ENCODE measurements around the gene CSRP1. TPM values are rescaled to one million over a fixed set of nuclear protein-coding genes. Genes with fewer than 3 reads are reported as not detected.

Gene CSRP1
- total and polyA plus RNA-seq, 9 of the 15 experiments (the other 6 are each of a cell fraction or from before 2014, with no cell fraction given) = 6.8 to 39.4 (median 23.7) TPM

- no peaks in the 10 kb centered on the region for H3K36me3 ChIP-seq (ENCODE audit: control insufficient read depth, insufficient read depth, low read length)
- H3K9me1 ChIP-seq (ENCODE audit: control insufficient read depth, insufficient read depth, low read length) = peaks cover 3% of the 10 kb centered on the region
- no peak overlapping the region for H3K4me3 ChIP-seq
- intact Hi-C loops (cut with micrococcal nuclease) = no loop called here
- no TSS peak for BruUV-seq (replicated peaks)
- no peak overlapping the region for H3K4me2 ChIP-seq (ENCODE audit: insufficient read depth, low read length)
- no peak for ATAC-seq
- 3% methylated on average over 3 of the region's 3 CpGs for WGBS (ENCODE audit: insufficient coverage, low coverage, missing lambda C conversion rate)
- no peak for DNase-seq (ENCODE audit: extremely low read depth in 1 of 4, low spot score in 3 of 4)
- no peaks in the 10 kb centered on the region for H3K9me3 ChIP-seq (replicated peaks; ENCODE audit: control insufficient read depth, insufficient read depth, low read depth, low read length)
- ChIA-PET POLR2A (interaction anchor here (0.6 to 1.2 kb wide), 3 partner anchors 10 to 16 kb away, joined by 3 read pairs; no protein-coding TSS in a partner anchor), CTCF (ENCODE audit: low intra/inter-chr PET ratio) (interaction anchor here (0.5 kb wide), 1 partner anchor 46 kb away, joined by 3 read pairs; no protein-coding TSS in a partner anchor)
- peaks cover 8 to 23% of the 10 kb centered on the region in 2 experiments for H3K4me1 ChIP-seq (replicated peaks in 1 of 2; ENCODE audit: control insufficient read depth in 2 of 2, insufficient read depth in 2 of 2, low read length in 2 of 2)
- no peak overlapping the region for H3K27ac ChIP-seq (ENCODE audit: extremely low read depth, low read depth, low read length)
- TF ChIP-seq ZNF274 (IDR thresholded peaks at IDR 0.05; ENCODE audit: borderline replicate concordance, low read depth, low read length) (no peak), DLX4 (CRISPR knock-in tag; IDR thresholded peaks at IDR 0.05) (no peak), TSHZ1 (CRISPR knock-in tag; IDR thresholded peaks at IDR 0.05) (no peak), NRF1 (conservative IDR thresholded peaks at IDR 0.05 in 1 of 2, IDR thresholded peaks at IDR 0.05 in 1 of 2) (no peak), SMC3 (conservative IDR thresholded peaks at IDR 0.05; ENCODE audit: insufficient read depth, low read depth, low read length) (no peak)
- TF ChIP-seq, protein P1, sequence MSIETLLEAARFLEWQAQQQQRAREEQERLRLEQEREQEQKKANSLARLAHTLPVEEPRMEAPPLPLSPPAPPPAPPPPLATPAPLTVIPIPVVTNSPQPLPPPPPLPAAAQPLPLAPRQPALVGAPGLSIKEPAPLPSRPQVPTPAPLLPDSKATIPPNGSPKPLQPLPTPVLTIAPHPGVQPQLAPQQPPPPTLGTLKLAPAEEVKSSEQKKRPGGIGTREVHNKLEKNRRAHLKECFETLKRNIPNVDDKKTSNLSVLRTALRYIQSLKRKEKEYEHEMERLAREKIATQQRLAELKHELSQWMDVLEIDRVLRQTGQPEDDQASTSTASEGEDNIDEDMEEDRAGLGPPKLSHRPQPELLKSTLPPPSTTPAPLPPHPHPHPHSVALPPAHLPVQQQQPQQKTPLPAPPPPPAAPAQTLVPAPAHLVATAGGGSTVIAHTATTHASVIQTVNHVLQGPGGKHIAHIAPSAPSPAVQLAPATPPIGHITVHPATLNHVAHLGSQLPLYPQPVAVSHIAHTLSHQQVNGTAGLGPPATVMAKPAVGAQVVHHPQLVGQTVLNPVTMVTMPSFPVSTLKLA (conservative IDR thresholded peaks at IDR 0.05) = no peak
- FAIRE-seq = no peak
- no peaks in the 10 kb centered on the region for H4K20me1 ChIP-seq (replicated peaks; ENCODE audit: control insufficient read depth, insufficient read depth, low read length)
- peaks cover 25 to 40% of the 10 kb centered on the region in 2 experiments; a peak in 4 of 5 replicates for H3K27me3 ChIP-seq (ENCODE audit: control insufficient read depth in 2 of 2, insufficient read depth in 2 of 2, low read length in 2 of 2)
- no peak overlapping the region for H2AFZ ChIP-seq (ENCODE audit: low read depth, low read length)
- no peak overlapping the region for H3K9ac ChIP-seq (ENCODE audit: insufficient read depth in 1 of 2, low read depth in 2 of 2, low read length in 2 of 2)
- no peaks in the 10 kb centered on the region for H3K79me2 ChIP-seq (ENCODE audit: control insufficient read depth, insufficient read depth, low read length)
- in situ Hi-C loops (cut with MboI) = no loop called here
Observed at GRCh38 chr1:201466492-201466891, 40.4 kb downstream of the CSRP1 start.
